ENCODE results near the gene TSPYL1. TPM values are rescaled to one million over a fixed set of nuclear protein-coding genes. Genes with fewer than 3 reads are reported as not detected.
A peak's percentile ranks its signal among the peaks of the same experiment; 100 is the strongest.
"Not testable (repeated sequence)": the region's sequence is repeated elsewhere in the genome, so short reads cannot be mapped to it uniquely, and the experiment has no call there.

The TSPYL1 gene
- total and polyA plus RNA-seq, 3 donors from 2014 or later, result 86.4 to 95.0 (median 91.9) TPM

GRCh38 chr6:116289876-116290275, 10.1 kb upstream of the TSPYL1 start:
- Histone ChIP-seq H3K27ac (no peak overlapping the region), H3K9me3 (no peaks in the 10 kb centered on the region), H3K4me3 (no peak overlapping the region), H3K4me1 (no peaks in the 10 kb centered on the region), H3K36me3 (ENCODE audit: low read depth, missing control alignments) (no peaks in the 10 kb centered on the region), H3K27me3 (no peaks in the 10 kb centered on the region)
- intact Hi-C loops (cut with DNase I; ENCODE audit: low total_unique reads), result no loop called here
- 87 to 89% methylated on average over 2 of the region's 2 CpGs for WGBS, 2 donors
- no peak for DNase-seq
- TF ChIP-seq CTCF (IDR thresholded peaks at IDR 0.05) (no peak), POLR2A (IDR thresholded peaks at IDR 0.05) (no peak)

- intact Hi-C loops (cut with DNase I; ENCODE audit: low total_unique reads), result no loop called here
- Histone ChIP-seq H3K4me3 (no peak overlapping the region), H3K4me1 (no peaks in the 10 kb centered on the region), H3K27ac (no peak overlapping the region), H3K9me3 (no peaks in the 10 kb centered on the region), H3K36me3 (ENCODE audit: low read depth, missing control alignments) (no peaks in the 10 kb centered on the region), H3K27me3 (no peaks in the 10 kb centered on the region)
- DNase-seq, result no peak
- peak; percentile 55 to 87 (median 81) for TF ChIP-seq CTCF (IDR thresholded peaks at IDR 0.05)
- TF ChIP-seq POLR2A (IDR thresholded peaks at IDR 0.05), result no peak
- 85 to 88% methylated on average over 2 of the region's 2 CpGs for WGBS, 2 donors
Observed at GRCh38 chr6:116287689-116288282, 8.1 kb upstream of the TSPYL1 start.

GRCh38 chr6:116286773-116287358, 7.1 kb upstream of the TSPYL1 start:
- Histone ChIP-seq H3K4me3 (no peak overlapping the region), H3K27me3 (no peaks in the 10 kb centered on the region), H3K27ac (no peak overlapping the region), H3K4me1 (no peaks in the 10 kb centered on the region), H3K36me3 (ENCODE audit: low read depth, missing control alignments) (no peaks in the 10 kb centered on the region), H3K9me3 (no peaks in the 10 kb centered on the region)
- DNase-seq, result no peak
- TF ChIP-seq CTCF (IDR thresholded peaks at IDR 0.05) (no peak), POLR2A (IDR thresholded peaks at IDR 0.05) (no peak)
- intact Hi-C loops (cut with DNase I; ENCODE audit: low total_unique reads), result no loop called here
- WGBS, 2 donors, result 86 to 95% methylated on average over 1 of the region's 1 CpG

GRCh38 chr6:116284984-116285383, 5.3 kb upstream of the TSPYL1 start:
- H3K4me3 ChIP-seq; DNase-seq; H3K4me1 ChIP-seq; H3K36me3 ChIP-seq (ENCODE audit: low read depth, missing control alignments); H3K27me3 ChIP-seq; H3K27ac ChIP-seq; intact Hi-C loops (cut with DNase I; ENCODE audit: low total_unique reads); H3K9me3 ChIP-seq: not testable (repeated sequence)
- WGBS, 2 donors, result 83 to 99% methylated on average over 4 of the region's 4 CpGs

GRCh38 chr6:116283191-116283590, 3.5 kb upstream of the TSPYL1 start:
- no peak overlapping the region for H3K4me3 ChIP-seq
- H3K27ac ChIP-seq, result no peak overlapping the region
- TF ChIP-seq CTCF (IDR thresholded peaks at IDR 0.05), result no peak
- TF ChIP-seq POLR2A (IDR thresholded peaks at IDR 0.05), result no peak
- H3K27me3 ChIP-seq, result no peaks in the 10 kb centered on the region
- 75 to 91% methylated on average over 1 of the region's 1 CpG for WGBS, 2 donors
- intact Hi-C loops (cut with DNase I; ENCODE audit: low total_unique reads), result no loop called here
- peaks cover 3% of the 10 kb centered on the region for H3K4me1 ChIP-seq
- no peak for DNase-seq
- no peaks in the 10 kb centered on the region for H3K36me3 ChIP-seq (ENCODE audit: low read depth, missing control alignments)
- H3K9me3 ChIP-seq, result no peaks in the 10 kb centered on the region
